GM12865 (cell line): ENCODE results near the gene CCR6.

Experiments
- DNase-seq: peaks from one replicate; pipeline ENCODE4 v3.0.0; 2010; ENCODE audit warnings: low read depth
- H3K4me3 ChIP-seq: 2 replicates; pipeline ENCODE4 v1.5.1; 2011; ENCODE audit warnings: mild to moderate bottlenecking, low read depth, low read length, control low read depth
- CTCF ChIP-seq: IDR thresholded peaks from 2 replicates; pipeline ENCODE4 v1.5.1; 2011; ENCODE audit warnings: low read length, control low read depth, low read depth, inconsistent platforms; ENCODE audit not compliant: insufficient read depth; ENCODE audit errors: missing control alignments

The CCR6 gene

GRCh38 chr6:167148997-167149396, 26.1 kb downstream of the CCR6 start:
- no peak overlapping the region for H3K4me3 ChIP-seq
- TF ChIP-seq CTCF, result no peak
- no peak for DNase-seq

GRCh38 chr6:167150941-167151549, 28.1 kb downstream of the CCR6 start:
- no peak overlapping the region for H3K4me3 ChIP-seq
- no peak for TF ChIP-seq CTCF
- DNase-seq, result peak; percentile 88

DNA sequence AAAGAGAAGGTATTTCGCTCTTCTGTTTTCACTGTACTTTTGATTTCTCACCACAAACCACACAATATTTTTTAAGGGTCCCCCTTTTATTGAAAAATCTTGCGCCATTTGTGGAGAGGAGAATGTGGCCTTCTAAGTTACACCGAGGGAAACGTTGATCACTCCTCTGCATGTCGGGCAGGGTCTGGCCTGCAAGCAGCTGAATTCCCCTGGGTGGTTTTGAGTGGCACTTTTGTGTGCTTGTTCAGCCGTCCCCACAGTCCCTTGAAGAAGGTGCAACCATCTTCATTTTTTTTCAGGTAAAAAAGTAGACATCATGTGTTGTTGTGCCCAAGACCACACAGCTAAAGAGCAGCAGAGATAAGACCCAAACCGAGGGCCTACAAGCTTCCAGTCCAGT, 28.8 kb downstream of the CCR6 start:
- no peak overlapping the region for H3K4me3 ChIP-seq
- DNase-seq, result peak; percentile 52
- no peak for TF ChIP-seq CTCF

- peak overlapping the region; percentile 42 for H3K4me3 ChIP-seq
- peak; percentile 85 for DNase-seq
- TF ChIP-seq CTCF, result no peak
Observed at GRCh38 chr6:167152862-167153261, 30.0 kb downstream of the CCR6 start.

- TF ChIP-seq CTCF, result no peak
- peak; percentile 86 for DNase-seq
- H3K4me3 ChIP-seq, result peak overlapping the region; percentile 42
Observed at GRCh38 chr6:167153521-167153959, 30.6 kb downstream of the CCR6 start.

- H3K4me3 ChIP-seq, result no peak overlapping the region
- no peak for TF ChIP-seq CTCF
- no peak for DNase-seq
Observed at GRCh38 chr6:167154291-167154690, 31.4 kb downstream of the CCR6 start.

- H3K4me3 ChIP-seq, result no peak overlapping the region
- TF ChIP-seq CTCF, result no peak
- DNase-seq, result no peak
Observed at GRCh38 chr6:167154895-167155294, 32.0 kb downstream of the CCR6 start.
